H1 (cell line): ENCODE data around the gene SNRNP40.

Source experiments
- EGR1 ChIP-seq: IDR thresholded peaks from 2 replicates; pipeline ENCODE4 v1.6.1; 2011; ENCODE audit warnings: low read depth, low read length, borderline replicate concordance
- TAF1 ChIP-seq: IDR thresholded peaks from 2 replicates; pipeline ENCODE4 v1.6.1; 2011; ENCODE audit warnings: mild to moderate bottlenecking, low read depth, low read length

DNA sequence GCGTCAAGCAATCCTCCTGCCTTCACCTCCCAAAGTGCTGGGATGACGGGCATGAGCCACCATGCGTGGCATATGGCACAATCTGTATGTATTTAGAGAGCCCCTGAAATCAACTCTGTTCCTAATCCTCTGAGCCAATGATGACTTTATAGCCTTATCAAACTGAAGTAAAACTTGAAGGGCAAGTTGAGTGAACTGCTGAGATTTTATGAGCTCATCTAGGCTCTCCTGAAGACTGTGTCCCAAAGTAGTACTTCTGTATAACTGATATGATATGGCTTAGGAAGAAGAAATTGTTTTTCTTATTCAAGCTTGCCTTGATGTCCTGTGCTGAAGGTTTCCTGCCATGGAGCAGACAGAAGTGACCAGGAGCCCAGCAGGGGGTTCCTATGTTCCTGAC lies 33.2 kb downstream of the SNRNP40 start:
- TF ChIP-seq EGR1 (no peak), TAF1 (no peak)
